HepG2 (cell line): Measurements from ENCODE around the gene CH25H. TPM values are rescaled to one million over a fixed set of nuclear protein-coding genes. Genes with fewer than 3 reads are reported as not detected.

Source experiments
- ATAC-seq: fragments of 200-7000 bp; cut with Tn5 transposase; 3 replicates; pipeline ENCODE4 v1.9.1; 2020; ENCODE audit warnings: mild to moderate bottlenecking, moderate library complexity
- BruUV-seq: library from RNA; stranded (reverse); fragments of 400-500 nt; replicated peaks from 2 replicates; lab custom pipeline; 2021; lab: Mats Ljungman, UMichigan
- CTCF ChIA-PET: fragments of 300-600 bp; formaldehyde crosslinking; extraction: SDS; loops from one replicate; lab custom pipeline; 2021; ENCODE audit warnings: low total read pairs, inconsistent platforms, low intra/inter-chr PET ratio; lab: Yijun Ruan, JAX
- POLR2A ChIA-PET: fragments of 350-600 bp; sonication (Branson Sonifier 250); formaldehyde crosslinking; loops from one replicate; lab custom pipeline; 2020; ENCODE audit warnings: antibody characterized with exemption, inconsistent platforms; lab: Yijun Ruan, JAX
- DNase-seq: peaks from one replicate; pipeline ENCODE4 v3.0.0-alpha.2; 2015; ENCODE audit warnings: low spot score
- FAIRE-seq: peaks from 3 replicates; lab custom pipeline; 2011; peaks lifted over from hg19 to GRCh38; lab: Jason Lieb, UNC
- H2AFZ ChIP-seq: one replicate; pipeline ENCODE4 v1.6.1; 2011; ENCODE audit warnings: low read length, inconsistent platforms
- H3K27ac ChIP-seq: fragments of 300-600 bp; 3 replicates; pipeline ENCODE4 v1.8.0; 2011; ENCODE audit warnings: mixed run types, mild to moderate bottlenecking, mixed read lengths, low read length, inconsistent platforms; ENCODE audit not compliant: insufficient read depth; ENCODE audit errors: extremely low read length
- H3K27me3 ChIP-seq, 2 experiments: fragments of 200-600 bp in 1 of 2; 2 replicates in 1 of 2; 3 replicates in 1 of 2; pipeline versions ENCODE4 v1.6.0 to v1.8.0; 2011; ENCODE audit warnings: low read length in 2 of 2, mild to moderate bottlenecking in 2 of 2, moderate library complexity in 2 of 2, inconsistent platforms in 1 of 2; ENCODE audit not compliant: insufficient read depth in 2 of 2, control insufficient read depth in 1 of 2
- H3K36me3 ChIP-seq, 2 experiments: fragments of 200-600 bp in 1 of 2; replicated peaks in 1 of 2; 2 replicates in 1 of 2; 3 replicates in 1 of 2; pipeline versions ENCODE4 v1.5.1 to v1.8.0; 2011; ENCODE audit warnings: low read length in 2 of 2, inconsistent platforms in 1 of 2; ENCODE audit not compliant: insufficient read depth in 2 of 2, control insufficient read depth in 1 of 2
- H3K4me1 ChIP-seq: 2 replicates; pipeline ENCODE4 v1.5.1; 2012; ENCODE audit warnings: low read length, inconsistent platforms; ENCODE audit not compliant: insufficient read depth
- H3K4me2 ChIP-seq: 2 replicates; pipeline ENCODE4 v1.6.0; 2011; ENCODE audit warnings: low read depth, low read length, inconsistent platforms
- H3K4me3 ChIP-seq, 3 experiments: fragments of 200-600 bp in 1 of 3; sonication (generic), shearing (Covaris generic) in 1 of 3; replicated peaks in 1 of 3; 2 replicates each; pipeline ENCODE4 v1.5.1; 2011 to 2016; ENCODE audit warnings: low read length in 3 of 3, inconsistent platforms in 2 of 3, low read depth in 2 of 3, mild to moderate bottlenecking in 2 of 3, control low read depth in 1 of 3, mixed read lengths in 1 of 3; ENCODE audit not compliant: insufficient read depth in 1 of 3
- H3K79me2 ChIP-seq: one replicate; pipeline ENCODE4 v1.6.1; 2011; ENCODE audit warnings: low read length, inconsistent platforms; ENCODE audit not compliant: insufficient read depth
- H3K9ac ChIP-seq: 2 replicates; pipeline ENCODE4 v1.6.0; 2011; ENCODE audit warnings: mild to moderate bottlenecking, low read depth, low read length, inconsistent platforms; ENCODE audit not compliant: insufficient read depth
- H3K9me3 ChIP-seq: 2 replicates; pipeline ENCODE4 v1.5.1; 2012; ENCODE audit warnings: mild to moderate bottlenecking, low read length
- H4K20me1 ChIP-seq: 2 replicates; pipeline ENCODE4 v1.6.0; 2011; ENCODE audit warnings: inconsistent platforms, mild to moderate bottlenecking, low read length, moderate library complexity; ENCODE audit not compliant: insufficient read depth
- CAMTA2 ChIP-seq: sonication (generic); formaldehyde crosslinking; IDR thresholded peaks from 2 replicates; pipeline ENCODE4 v1.4.0; 2020; ENCODE audit warnings: mild to moderate bottlenecking, missing genetic modification reagents, borderline replicate concordance
- GABPA ChIP-seq, 2 experiments: IDR thresholded peaks; 2 replicates each; pipeline ENCODE4 v1.6.1; 2011 to 2016; ENCODE audit warnings: low read depth in 2 of 2, low read length in 1 of 2, missing biosample characterization in 1 of 2, missing genetic modification characterization in 1 of 2
- KDM1A ChIP-seq: IDR thresholded peaks from 2 replicates; pipeline ENCODE4 v1.6.1; 2016; ENCODE audit warnings: missing compliant biosample characterization
- MAFK ChIP-seq, 2 experiments: IDR thresholded peaks in 1 of 2; conservative IDR thresholded peaks in 1 of 2; 2 replicates each; pipeline ENCODE4 v1.6.1; 2011; ENCODE audit warnings: improper control_type of control experiment in 2 of 2, low read length in 2 of 2
- NRL ChIP-seq: sonication (generic); formaldehyde crosslinking; IDR thresholded peaks from 2 replicates; pipeline ENCODE4 v1.5.0; 2020; ENCODE audit warnings: missing genetic modification reagents, mild to moderate bottlenecking, moderate library complexity, borderline replicate concordance
- ZNF567 ChIP-seq: sonication (generic); formaldehyde crosslinking; IDR thresholded peaks from 2 replicates; pipeline ENCODE4 v1.8.1; 2023; ENCODE audit warnings: mild to moderate bottlenecking, missing genetic modification reagents, borderline replicate concordance
- ZNF652 ChIP-seq: IDR thresholded peaks from 2 replicates; pipeline ENCODE4 v1.6.1; 2016; ENCODE audit warnings: low read depth, borderline replicate concordance
- ZNF879 ChIP-seq: sonication (generic); formaldehyde crosslinking; IDR thresholded peaks from 2 replicates; pipeline ENCODE4 v1.8.1; 2023; ENCODE audit warnings: missing genetic modification reagents
- ZSCAN9 ChIP-seq: IDR thresholded peaks from 2 replicates; pipeline ENCODE4 v1.6.1; 2016; ENCODE audit warnings: borderline replicate concordance
- WGBS: methylation state at CpG from one replicate; pipeline ENCODE4 v1.1.6; 2017; ENCODE audit warnings: low lambda C conversion rate; 5-methylcytosine and 5-hydroxymethylcytosine counted together
- in situ Hi-C: cut with HindIII; loops from 2 replicates; pipeline ENCODE4 v1.10.0; 2017; ENCODE audit warnings: low pct_unique_long_range_greater_than_20kb; ENCODE audit not compliant: extremely low pct_ligation_motif_present
- intact Hi-C: fragments of 100-400 bp; cut with micrococcal nuclease; formaldehyde crosslinking; loops from one replicate; pipeline ENCODE4 v1.10.0; 2022; ENCODE audit not compliant: unreplicated experiment
- polyA plus RNA-seq, 8 experiments: library from polyadenylated mRNA; depleted of rRNA in 3 of 8; stranded (reverse) in 7 of 8; unstranded in 1 of 8; fragments of >200 nt; fragmentation: Illumina TruSeq in 4 of 8; extraction: Trizol in 4 of 8; gene quantifications; 2 replicates each; pipeline versions ENCODE4 v1.2.1 to v1.2.3, GENCODE V29; 2011 to 2016; ENCODE audit warnings: low read depth in 4 of 8, missing spikeins in 1 of 8, mixed read lengths in 1 of 8; ENCODE audit not compliant: insufficient read depth in 1 of 8
- total RNA-seq, 5 experiments: library from RNA; depleted of rRNA; stranded (reverse); fragments of >200 nt; fragmentation: Illumina TruSeq; extraction: Trizol; gene quantifications; 2 replicates each; pipeline ENCODE4 v1.2.3, GENCODE V29; 2016; ENCODE audit warnings: low read depth in 1 of 5

The CH25H gene
- total and polyA plus RNA-seq, 2 of the 13 experiments (the other 11 are each of a cell fraction or from before 2014, with no cell fraction given) = not detected

DNA sequence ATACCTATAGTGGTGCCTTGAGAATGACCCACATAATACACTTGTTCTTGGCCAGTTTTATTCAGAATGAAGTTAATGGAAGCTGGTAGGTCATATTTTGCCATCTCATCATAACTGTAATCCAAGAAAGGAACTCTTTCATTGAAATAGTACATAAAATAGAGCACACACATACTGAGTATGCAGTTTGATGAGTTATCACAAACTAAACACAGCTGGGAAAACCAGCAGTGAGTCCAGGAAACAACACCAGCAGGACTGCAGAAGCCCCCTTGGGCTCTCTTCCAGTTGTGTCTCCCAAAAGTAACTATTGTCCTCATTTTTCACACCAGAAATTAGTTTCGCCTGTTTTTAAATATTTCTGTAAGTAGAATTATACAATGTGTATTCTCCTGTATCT lies 19.8 kb upstream of the CH25H start:
- no peaks in the 10 kb centered on the region for H3K79me2 ChIP-seq
- no peak overlapping the region for H2AFZ ChIP-seq
- ChIA-PET POLR2A (no interaction called here), CTCF (no interaction called here)
- ATAC-seq (no peak), FAIRE-seq (no peak), DNase-seq (no peak)
- no peaks in the 10 kb centered on the region for H4K20me1 ChIP-seq
- intact Hi-C loops = no loop called here
- 96% methylated on average over 1 of the region's 1 CpG for WGBS
- no peaks in the 10 kb centered on the region for H3K9me3 ChIP-seq
- TF ChIP-seq ZSCAN9 (CRISPR knock-in tag) (no peak), KDM1A (CRISPR knock-in tag) (no peak), GABPA (IDR thresholded peaks at IDR 0.05; ENCODE audit: low read depth, low read length) (no peak), GABPA (CRISPR knock-in tag; IDR thresholded peaks at IDR 0.05; ENCODE audit: low read depth) (no peak), CAMTA2 (CRISPR knock-in tag) (no peak), NRL (CRISPR knock-in tag) (no peak), ZNF567 (no peak), ZNF652 (CRISPR knock-in tag) (no peak), ZNF879 (no peak), MAFK (conservative IDR thresholded peaks at IDR 0.05 in 1 of 2, IDR thresholded peaks at IDR 0.05 in 1 of 2; ENCODE audit: low read length in 2 of 2) (peak in 1 of 2 experiments; percentile 43; a peak in 2 of 4 replicates)
- no peak overlapping the region for H3K27ac ChIP-seq
- no peaks in the 10 kb centered on the region for H3K4me1 ChIP-seq
- H3K4me2 ChIP-seq = no peak overlapping the region
- in situ Hi-C loops = no loop called here
- H3K9ac ChIP-seq = no peak overlapping the region
- H3K4me3 ChIP-seq = no peak overlapping the region
- no peaks in the 10 kb centered on the region for H3K27me3 ChIP-seq
- no TSS peak for BruUV-seq
- H3K36me3 ChIP-seq = peaks cover 3 to 16% of the 10 kb centered on the region in 2 experiments; a peak in 4 of 5 replicates
